ENCODE data around the gene PAAF1. TPM values are rescaled to one million over a fixed set of nuclear protein-coding genes. Genes with fewer than 3 reads are reported as not detected.

The PAAF1 gene, protein sequence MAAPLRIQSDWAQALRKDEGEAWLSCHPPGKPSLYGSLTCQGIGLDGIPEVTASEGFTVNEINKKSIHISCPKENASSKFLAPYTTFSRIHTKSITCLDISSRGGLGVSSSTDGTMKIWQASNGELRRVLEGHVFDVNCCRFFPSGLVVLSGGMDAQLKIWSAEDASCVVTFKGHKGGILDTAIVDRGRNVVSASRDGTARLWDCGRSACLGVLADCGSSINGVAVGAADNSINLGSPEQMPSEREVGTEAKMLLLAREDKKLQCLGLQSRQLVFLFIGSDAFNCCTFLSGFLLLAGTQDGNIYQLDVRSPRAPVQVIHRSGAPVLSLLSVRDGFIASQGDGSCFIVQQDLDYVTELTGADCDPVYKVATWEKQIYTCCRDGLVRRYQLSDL
- polyA plus RNA-seq (2013, experiment 1 of 2), result 17.8 TPM
- 16.6 TPM for polyA plus RNA-seq (2013, experiment 2 of 2)

DNA sequence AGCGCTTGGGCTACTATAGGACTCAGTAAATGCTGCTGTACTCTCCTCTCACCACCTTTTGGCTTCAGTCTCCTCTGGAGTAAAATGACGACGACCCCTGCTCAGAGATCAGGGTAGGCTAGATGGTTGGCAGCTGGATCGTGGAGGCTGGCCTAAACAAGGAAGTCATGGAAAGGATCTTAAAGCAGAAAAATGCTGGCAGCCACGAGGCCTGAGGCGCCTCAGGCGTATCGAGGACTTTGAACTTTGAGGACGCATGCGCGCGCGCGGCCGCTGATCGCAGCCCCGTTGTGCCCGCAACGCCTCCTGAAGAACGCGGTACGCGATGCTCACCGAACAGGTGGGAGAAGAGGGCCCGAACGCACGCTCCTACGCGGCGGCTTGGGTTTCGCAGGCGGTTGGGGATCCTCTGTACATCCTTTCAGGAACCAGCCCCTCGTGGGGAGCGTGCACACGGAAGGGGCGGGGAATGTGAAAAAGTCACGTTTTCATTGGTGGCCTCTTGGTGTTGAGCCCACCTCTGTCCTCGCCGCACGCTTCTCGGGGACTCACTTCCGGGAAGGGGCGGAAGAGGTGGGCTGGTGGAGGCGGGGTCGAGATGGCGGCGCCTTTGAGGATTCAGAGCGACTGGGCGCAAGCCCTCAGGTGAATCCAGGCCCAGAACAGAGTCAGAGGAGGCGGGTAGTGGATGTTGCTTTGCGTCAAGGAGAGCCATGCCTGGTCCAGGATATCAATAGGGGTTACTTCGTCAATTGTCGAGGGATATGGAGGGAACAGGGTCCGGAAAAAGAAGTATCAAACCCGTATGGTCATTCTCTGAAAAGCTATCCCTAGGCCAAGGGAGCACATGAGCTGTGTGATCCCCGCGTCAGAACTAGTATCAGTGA, at the start of gene PAAF1, which contains the start of gene COA4:
PAAF1 (plus strand) TSS at position 576 of the 887 bp plus-strand sequence; CDS start at position 599, 23 bp downstream.
COA4 (minus strand) TSS at position 423 of the 887 bp plus-strand sequence. CDS start 3,468 bp downstream, outside the sequence.
- H2AK5ac ChIP-seq (ENCODE audit: low read length, severe bottlenecking), result peak within 1 kb of the TSS; percentile 63
- peak within 1 kb of the TSS in 1 of 2 experiments; percentile 86 for H3K14ac ChIP-seq (ENCODE audit: low read length in 2 of 2)
- under 1% methylated on average over 57 of the region's 57 CpGs for WGBS
- DNase-seq, result peak; percentile 98
- peak within 1 kb of the TSS; percentile 57 for H2BK15ac ChIP-seq (ENCODE audit: low read depth, poor library complexity, severe bottlenecking)
- H4K91ac ChIP-seq (ENCODE audit: low read length), result peak within 1 kb of the TSS; percentile 96
- H2BK120ac ChIP-seq (ENCODE audit: low read depth, low read length), result peak within 1 kb of the TSS; percentile 67
- peak within 1 kb of the TSS; percentile 99 for H4K8ac ChIP-seq (ENCODE audit: low read length)
- peak within 1 kb of the TSS; percentile 90 for H2AFZ ChIP-seq (ENCODE audit: low read depth, low read length)
- peak within 1 kb of the TSS; percentile 84 for H3K4me2 ChIP-seq (ENCODE audit: low read length, poor library complexity, severe bottlenecking)
- peak within 1 kb of the TSS in 1 of 2 experiments; percentile 77 for H3K23ac ChIP-seq (ENCODE audit: low read length in 2 of 2)
- H3K4me3 ChIP-seq (ENCODE audit: insufficient read depth in 1 of 2, low read depth in 1 of 2, low read length in 2 of 2), result peak within 1 kb of the TSS; percentile 85 to 90
- H3K9ac ChIP-seq (ENCODE audit: low read length), result peak within 1 kb of the TSS; percentile 100
- no peaks in the 10 kb centered on the region for H3K27me3 ChIP-seq (ENCODE audit: control insufficient read depth in 1 of 2, insufficient read depth in 1 of 2, low read length in 2 of 2)
- peak within 1 kb of the TSS; percentile 90 for H3K27ac ChIP-seq (ENCODE audit: low read length, poor library complexity, severe bottlenecking)
- peak within 1 kb of the TSS; percentile 88 to 93 for H3K4ac ChIP-seq (ENCODE audit: low read depth in 1 of 2, low read length in 2 of 2)
- peak within 1 kb of the TSS; percentile 61 to 69 for H2BK12ac ChIP-seq (ENCODE audit: low read length in 2 of 2)
- peaks cover 30% of the 10 kb centered on the region for H3K79me1 ChIP-seq (replicated peaks; ENCODE audit: low read length, poor library complexity, severe bottlenecking)
- H2BK5ac ChIP-seq (ENCODE audit: low read depth, low read length, poor library complexity, severe bottlenecking), result peak within 1 kb of the TSS; percentile 22
- H3K36me3 ChIP-seq (ENCODE audit: control insufficient read depth in 1 of 2, insufficient read depth in 2 of 2, low read depth in 1 of 2, low read length in 2 of 2), result peaks cover 22 to 43% of the 10 kb centered on the region in 2 experiments
- H3K18ac ChIP-seq (ENCODE audit: low read depth in 1 of 2, low read length in 2 of 2), result peak within 1 kb of the TSS; percentile 98 to 99
- no peaks in the 10 kb centered on the region for H3K9me3 ChIP-seq (ENCODE audit: control insufficient read depth, low read length)
- peaks cover 4% of the 10 kb centered on the region for H3K4me1 ChIP-seq (ENCODE audit: control insufficient read depth, insufficient read depth, low read depth, low read length)

DNA sequence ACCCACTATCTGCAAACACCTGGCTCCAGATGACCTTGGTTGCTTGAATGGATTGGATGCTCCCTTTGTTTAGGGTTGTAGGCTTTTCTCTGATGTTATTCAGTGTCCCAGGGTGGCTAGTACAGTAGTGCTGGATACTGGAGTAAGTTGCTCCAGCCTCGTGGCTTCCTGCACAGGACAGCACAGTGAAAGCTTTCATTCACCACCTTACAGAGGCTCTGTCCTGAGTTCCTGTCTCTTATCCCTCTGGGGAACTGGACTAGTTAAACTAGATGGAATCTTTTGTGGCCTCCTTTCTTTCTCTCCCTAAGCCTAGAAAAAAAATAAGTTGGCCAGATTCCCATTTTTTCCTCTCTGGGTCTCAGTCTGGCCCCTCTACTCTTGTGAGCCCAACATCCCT, 46.5 kb upstream of the PAAF1 start:
- H2BK12ac ChIP-seq (ENCODE audit: low read length in 2 of 2), result no peak overlapping the region
- H4K91ac ChIP-seq (ENCODE audit: low read length), result no peak overlapping the region
- H2BK120ac ChIP-seq (ENCODE audit: low read depth, low read length), result no peak overlapping the region
- H3K4me1 ChIP-seq (ENCODE audit: control insufficient read depth, insufficient read depth, low read depth, low read length), result no peaks in the 10 kb centered on the region
- no peak overlapping the region for H3K18ac ChIP-seq (ENCODE audit: low read depth in 1 of 2, low read length in 2 of 2)
- no peaks in the 10 kb centered on the region for H3K9me3 ChIP-seq (ENCODE audit: control insufficient read depth, low read length)
- H3K4me2 ChIP-seq (ENCODE audit: low read length, poor library complexity, severe bottlenecking), result no peak overlapping the region
- H4K8ac ChIP-seq (ENCODE audit: low read length), result no peak overlapping the region
- no peaks in the 10 kb centered on the region for H3K27me3 ChIP-seq (ENCODE audit: control insufficient read depth in 1 of 2, insufficient read depth in 1 of 2, low read length in 2 of 2)
- no peak overlapping the region for H2BK5ac ChIP-seq (ENCODE audit: low read depth, low read length, poor library complexity, severe bottlenecking)
- no peaks in the 10 kb centered on the region for H3K79me1 ChIP-seq (replicated peaks; ENCODE audit: low read length, poor library complexity, severe bottlenecking)
- no peak overlapping the region for H3K4me3 ChIP-seq (ENCODE audit: insufficient read depth in 1 of 2, low read depth in 1 of 2, low read length in 2 of 2)
- H3K14ac ChIP-seq (ENCODE audit: low read length in 2 of 2), result no peak overlapping the region
- H3K9ac ChIP-seq (ENCODE audit: low read length), result no peak overlapping the region
- no peak overlapping the region for H2AK5ac ChIP-seq (ENCODE audit: low read length, severe bottlenecking)
- no peak overlapping the region for H2BK15ac ChIP-seq (ENCODE audit: low read depth, poor library complexity, severe bottlenecking)
- no peak for DNase-seq
- H3K36me3 ChIP-seq (ENCODE audit: control insufficient read depth in 1 of 2, insufficient read depth in 2 of 2, low read depth in 1 of 2, low read length in 2 of 2), result peaks cover 6 to 8% of the 10 kb centered on the region in 2 experiments
- H2AFZ ChIP-seq (ENCODE audit: low read depth, low read length), result no peak overlapping the region
- no peak overlapping the region for H3K4ac ChIP-seq (ENCODE audit: low read depth in 1 of 2, low read length in 2 of 2)
- no peak overlapping the region for H3K27ac ChIP-seq (ENCODE audit: low read length, poor library complexity, severe bottlenecking)
- 100% methylated on average over 1 of the region's 1 CpG for WGBS
- H3K23ac ChIP-seq (ENCODE audit: low read length in 2 of 2), result no peak overlapping the region

- no peak for DNase-seq
- WGBS, result 83% methylated on average over 2 of the region's 2 CpGs
Measured at GRCh38 chr11:73833067-73833466, 43.7 kb upstream of the PAAF1 start.

More at GRCh38 chr11:73833067-73833466, 43.7 kb upstream of the PAAF1 start:
- Histone ChIP-seq H3K27me3 (ENCODE audit: control insufficient read depth in 1 of 2, insufficient read depth in 1 of 2, low read length in 2 of 2) (no peaks in the 10 kb centered on the region), H2AFZ (ENCODE audit: low read depth, low read length) (no peak overlapping the region), H4K91ac (ENCODE audit: low read length) (no peak overlapping the region), H3K4me1 (ENCODE audit: control insufficient read depth, insufficient read depth, low read depth, low read length) (no peaks in the 10 kb centered on the region), H3K14ac (ENCODE audit: low read length in 2 of 2) (no peak overlapping the region), H3K4ac (ENCODE audit: low read depth in 1 of 2, low read length in 2 of 2) (no peak overlapping the region), H2BK120ac (ENCODE audit: low read depth, low read length) (no peak overlapping the region), H2BK15ac (ENCODE audit: low read depth, poor library complexity, severe bottlenecking) (no peak overlapping the region), H3K4me3 (ENCODE audit: insufficient read depth in 1 of 2, low read depth in 1 of 2, low read length in 2 of 2) (no peak overlapping the region), H3K79me1 (replicated peaks; ENCODE audit: low read length, poor library complexity, severe bottlenecking) (no peaks in the 10 kb centered on the region), H3K36me3 (ENCODE audit: control insufficient read depth in 1 of 2, insufficient read depth in 2 of 2, low read depth in 1 of 2, low read length in 2 of 2) (peaks cover 3 to 4% of the 10 kb centered on the region in 2 experiments), H3K4me2 (ENCODE audit: low read length, poor library complexity, severe bottlenecking) (no peak overlapping the region), H3K27ac (ENCODE audit: low read length, poor library complexity, severe bottlenecking) (no peak overlapping the region), H2BK12ac (ENCODE audit: low read length in 2 of 2) (no peak overlapping the region), H3K18ac (ENCODE audit: low read depth in 1 of 2, low read length in 2 of 2) (no peak overlapping the region), H4K8ac (ENCODE audit: low read length) (no peak overlapping the region), H3K9me3 (ENCODE audit: control insufficient read depth, low read length) (no peaks in the 10 kb centered on the region), H3K9ac (ENCODE audit: low read length) (no peak overlapping the region), H3K23ac (ENCODE audit: low read length in 2 of 2) (no peak overlapping the region), H2AK5ac (ENCODE audit: low read length, severe bottlenecking) (no peak overlapping the region), H2BK5ac (ENCODE audit: low read depth, low read length, poor library complexity, severe bottlenecking) (no peak overlapping the region)
